Common myeloid progenitor, CD34-positive (primary cell): Measurements from ENCODE around the gene SYT2.
"Not testable (repeated sequence)": the region's sequence is repeated elsewhere in the genome, so short reads cannot be mapped to it uniquely, and the experiment has no call there.

ENCODE experiments used
- CTCF ChIA-PET: fragments of 350-600 bp; sonication (Branson Sonifier 250); formaldehyde crosslinking; loops from one replicate; lab custom pipeline; 2021; ENCODE audit warnings: antibody characterized with exemption; lab: Charles Lee
- POLR2A ChIA-PET: fragments of 350-600 bp; sonication (Branson Sonifier 250); formaldehyde crosslinking; loops from one replicate; lab custom pipeline; 2021; ENCODE audit warnings: antibody characterized with exemption; lab: Charles Lee
- DNase-seq, 3 donors: peaks; one replicate each; pipeline versions ENCODE4 v3.0.0 to v3.0.0-alpha.2; 2013
- H3K27ac ChIP-seq, 2 experiments: 1 replicate in 1 of 2; 2 replicates in 1 of 2; pipeline ENCODE4 v1.7.0; 2013; ENCODE audit warnings: inconsistent platforms in 2 of 2, low read length in 2 of 2, mild to moderate bottlenecking in 2 of 2, low read depth in 1 of 2, moderate library complexity in 1 of 2; ENCODE audit not compliant: severe bottlenecking in 2 of 2, insufficient read depth in 1 of 2, poor library complexity in 1 of 2
- H3K27me3 ChIP-seq, 5 experiments: replicated peaks in 2 of 5; 1 replicate in 3 of 5; 2 replicates in 2 of 5; pipeline versions ENCODE4 v1.6.1 to v1.7.0; 2013; ENCODE audit warnings: low read length in 4 of 5, mild to moderate bottlenecking in 2 of 5, moderate library complexity in 2 of 5, inconsistent platforms in 1 of 5; ENCODE audit not compliant: insufficient read depth in 5 of 5, control insufficient read depth in 4 of 5
- H3K36me3 ChIP-seq, 4 experiments: 1 replicate in 2 of 4; 2 replicates in 2 of 4; pipeline versions ENCODE4 v1.6.1 to v1.7.0; 2013; ENCODE audit warnings: low read length in 3 of 4, control low read depth in 1 of 4, mild to moderate bottlenecking in 1 of 4; ENCODE audit not compliant: control insufficient read depth in 4 of 4, insufficient read depth in 4 of 4
- H3K4me1 ChIP-seq, 4 experiments: 1 replicate in 3 of 4; 2 replicates in 1 of 4; pipeline versions ENCODE4 v1.6.1 to v1.7.1; 2013; ENCODE audit warnings: low read length in 3 of 4, mild to moderate bottlenecking in 3 of 4, control low read depth in 1 of 4, inconsistent platforms in 1 of 4, moderate library complexity in 1 of 4; ENCODE audit not compliant: control insufficient read depth in 4 of 4, insufficient read depth in 4 of 4; ENCODE audit errors: control extremely low read depth in 1 of 4
- H3K4me3 ChIP-seq, 7 experiments: 1 replicate in 4 of 7; 2 replicates in 3 of 7; pipeline versions ENCODE4 v1.5.1 to v1.7.0; 2013; ENCODE audit warnings: mild to moderate bottlenecking in 7 of 7, low read length in 6 of 7, moderate library complexity in 6 of 7, inconsistent platforms in 2 of 7, low read depth in 2 of 7, control low read depth in 1 of 7; ENCODE audit not compliant: insufficient read depth in 4 of 7, control insufficient read depth in 1 of 7; ENCODE audit errors: extremely low read depth in 1 of 7
- H3K9me3 ChIP-seq, 5 experiments: 1 replicate in 4 of 5; 2 replicates in 1 of 5; pipeline versions ENCODE4 v1.6.1 to v1.7.1; 2013; ENCODE audit warnings: low read length in 4 of 5, mild to moderate bottlenecking in 2 of 5, inconsistent platforms in 1 of 5, low read depth in 1 of 5, moderate library complexity in 1 of 5; ENCODE audit not compliant: control insufficient read depth in 4 of 5, insufficient read depth in 2 of 5; ENCODE audit errors: control extremely low read depth in 1 of 5
- WGBS: methylation state at CpG from one replicate; pipeline ENCODE4 v1.1.5; 2013; ENCODE audit not compliant: insufficient coverage; 5-methylcytosine and 5-hydroxymethylcytosine counted together

Gene SYT2

DNA sequence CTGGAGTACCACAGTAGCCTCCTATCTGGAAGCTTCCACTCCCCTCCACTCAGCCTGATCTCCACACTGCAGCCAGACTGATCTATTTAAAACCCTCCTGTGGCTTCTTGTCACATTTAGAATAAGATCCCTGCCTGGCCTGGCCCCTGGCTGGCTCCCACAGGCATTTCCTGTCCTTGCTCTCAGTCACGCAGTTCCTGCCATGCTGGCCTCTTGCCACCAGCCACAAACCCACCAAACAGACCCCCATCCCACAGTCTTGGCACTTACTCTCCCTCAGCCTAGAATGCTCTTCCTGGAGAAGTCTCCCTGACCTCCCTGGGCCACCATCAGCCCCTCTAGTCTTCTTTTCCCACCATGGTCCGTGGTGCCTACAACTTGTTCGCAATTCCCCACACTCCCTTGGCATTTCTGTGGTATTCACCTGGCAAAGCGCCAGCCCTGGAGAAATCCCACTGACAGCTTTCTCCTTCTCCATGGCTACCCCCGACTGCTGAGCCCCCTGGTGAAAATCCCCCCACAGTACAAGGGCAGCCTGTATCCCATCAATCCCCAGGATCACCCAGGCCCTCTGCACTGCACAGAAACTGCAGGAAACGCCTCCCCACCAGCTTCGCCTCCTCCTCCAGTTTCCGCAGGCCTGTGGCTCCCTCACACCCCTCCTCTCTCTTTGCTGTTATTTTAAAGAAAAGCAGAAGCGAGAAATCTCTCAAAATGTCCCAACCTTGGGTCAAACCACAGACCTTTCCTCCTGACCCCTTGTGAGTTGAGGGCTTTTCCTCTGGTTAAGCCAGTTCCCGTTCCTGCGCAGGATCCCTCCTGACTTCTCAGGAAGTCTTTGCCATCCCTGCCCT lies 94.5 kb downstream of the SYT2 start:
- Histone ChIP-seq H3K36me3 (no peaks in the 10 kb centered on the region), H3K4me3 (peak overlapping the region in 6 of 7 experiments; percentile 15 to 58 (median 30)), H3K4me1 (peaks cover 3 to 32% (median 25%) of the 10 kb centered on the region in 4 experiments), H3K27ac (no peak overlapping the region), H3K27me3 (peaks cover 0 to 14% (median under 1%) of the 10 kb centered on the region in 5 experiments), H3K9me3 (no peaks in the 10 kb centered on the region)
- CTCF ChIA-PET, result interaction anchor here (0.7 to 3.4 kb wide), 9 partner anchors 10 to 173 kb away, joined by 3 to 13 read pairs (median 4); no protein-coding TSS in a partner anchor
- DNase-seq, result peak; percentile 59 to 86 (median 84)
- POLR2A ChIA-PET, result no interaction called here
- WGBS, result 0% methylated on average over 7 of the region's 11 CpGs

DNA sequence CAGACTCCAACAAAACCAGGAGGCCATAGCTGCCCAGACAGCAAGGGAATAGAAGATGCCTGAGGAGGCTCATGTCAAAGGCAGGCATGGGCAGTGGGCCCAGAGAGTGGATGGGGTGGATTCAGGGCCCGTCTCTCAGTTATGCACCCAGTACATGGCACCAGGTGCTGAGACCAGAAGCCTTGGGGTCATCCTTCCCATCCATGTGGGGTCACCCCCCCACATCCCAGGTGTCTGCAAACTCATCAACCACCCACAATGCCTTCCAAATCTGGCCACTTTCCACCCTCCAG lies 95.1 kb downstream of the SYT2 start:
- H3K36me3 ChIP-seq, H3K27ac ChIP-seq, DNase-seq, POLR2A ChIA-PET, H3K9me3 ChIP-seq: not testable (repeated sequence)
- Histone ChIP-seq H3K4me3 (peak overlapping the region in 1 of 7 experiments; percentile 27), H3K27me3 (peaks cover 0 to 12% (median 0%) of the 10 kb centered on the region in 5 experiments), H3K4me1 (peaks cover 3 to 32% (median 25%) of the 10 kb centered on the region in 4 experiments)
- WGBS, result 67% methylated on average over 1 of the region's 1 CpG
- CTCF ChIA-PET, result interaction anchor here (0.7 to 3.4 kb wide), 8 partner anchors 9 to 173 kb away, joined by 3 to 13 read pairs (median 4); no protein-coding TSS in a partner anchor

DNA sequence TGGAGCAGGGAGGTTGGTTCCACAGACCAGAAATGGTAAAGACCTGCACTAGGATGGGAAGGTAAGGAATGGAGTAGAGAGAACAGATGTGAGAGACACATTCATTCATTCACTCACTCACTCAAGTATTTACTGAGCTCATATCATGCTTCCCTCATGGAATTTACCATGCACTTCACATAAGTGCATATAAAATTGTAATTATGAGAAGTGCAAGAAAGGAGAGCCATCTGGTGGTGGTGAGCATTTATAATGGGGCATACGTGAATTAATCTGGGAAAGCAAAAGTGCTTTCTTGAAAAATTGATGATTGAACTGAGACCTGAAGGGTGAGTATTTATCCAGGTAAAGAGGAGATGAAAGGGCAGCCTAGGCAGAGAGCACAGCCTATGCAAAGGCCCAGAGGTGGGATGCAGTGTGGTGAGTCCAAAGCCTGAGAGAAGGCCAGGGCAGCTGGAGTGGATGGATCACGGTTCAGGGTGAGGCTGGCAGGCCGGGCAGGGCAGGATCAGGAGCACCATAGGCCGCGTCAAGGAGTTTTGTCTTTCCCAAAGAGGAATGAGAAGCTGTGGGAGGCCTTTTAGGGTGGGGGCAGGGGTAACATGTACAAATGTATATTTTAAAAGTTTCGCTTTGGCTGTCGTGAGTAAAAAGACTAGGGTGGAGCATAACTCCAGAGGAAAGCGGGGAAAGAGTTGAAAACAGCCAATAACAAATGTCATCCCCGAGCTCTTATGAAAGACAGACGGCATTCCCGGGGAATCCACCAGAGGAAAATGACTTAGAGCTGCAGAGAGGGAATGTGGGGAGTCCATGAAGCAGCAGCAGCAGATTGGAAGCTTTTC lies 95.7 kb downstream of the SYT2 start:
- H3K36me3 ChIP-seq, H3K9me3 ChIP-seq, H3K27ac ChIP-seq, H3K4me3 ChIP-seq, POLR2A ChIA-PET, H3K27me3 ChIP-seq: not testable (repeated sequence)
- peaks cover 3 to 32% (median 25%) of the 10 kb centered on the region in 4 experiments for H3K4me1 ChIP-seq
- peak in 1 of 3 donors; percentile 18 for DNase-seq
- WGBS, result 87% methylated on average over 11 of the region's 11 CpGs
- CTCF ChIA-PET, result interaction anchor here (0.7 to 3.4 kb wide), 8 partner anchors 8 to 172 kb away, joined by 3 to 13 read pairs (median 4); no protein-coding TSS in a partner anchor

DNA sequence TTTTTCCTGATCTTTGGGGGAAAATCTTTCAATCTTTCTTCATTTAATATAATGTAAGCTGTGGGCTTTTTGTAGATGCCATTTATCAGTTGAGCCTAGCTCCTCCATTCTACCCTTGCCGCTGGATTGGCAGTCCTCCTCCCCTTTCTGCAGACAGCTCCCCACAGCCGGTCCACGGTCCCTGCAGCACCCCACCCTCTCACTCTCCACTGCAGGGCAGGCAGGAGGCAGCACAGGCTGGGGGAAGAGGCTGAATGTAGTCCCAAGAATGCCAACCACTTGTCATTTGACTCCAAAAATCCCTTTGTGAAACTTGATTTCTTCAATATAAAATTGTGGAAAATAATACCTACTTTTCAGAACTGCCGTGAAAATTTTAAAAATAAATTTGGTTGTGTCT lies 96.7 kb downstream of the SYT2 start:
- no peak for DNase-seq
- Histone ChIP-seq H3K9me3 (no peaks in the 10 kb centered on the region), H3K4me3 (no peak overlapping the region), H3K4me1 (peaks cover 3 to 30% (median 25%) of the 10 kb centered on the region in 4 experiments), H3K27me3 (peaks cover 0 to 6% (median 0%) of the 10 kb centered on the region in 5 experiments), H3K36me3 (no peaks in the 10 kb centered on the region), H3K27ac (no peak overlapping the region)
- ChIA-PET CTCF (no interaction called here), POLR2A (no interaction called here)
- 94% methylated on average over 2 of the region's 4 CpGs for WGBS

DNA sequence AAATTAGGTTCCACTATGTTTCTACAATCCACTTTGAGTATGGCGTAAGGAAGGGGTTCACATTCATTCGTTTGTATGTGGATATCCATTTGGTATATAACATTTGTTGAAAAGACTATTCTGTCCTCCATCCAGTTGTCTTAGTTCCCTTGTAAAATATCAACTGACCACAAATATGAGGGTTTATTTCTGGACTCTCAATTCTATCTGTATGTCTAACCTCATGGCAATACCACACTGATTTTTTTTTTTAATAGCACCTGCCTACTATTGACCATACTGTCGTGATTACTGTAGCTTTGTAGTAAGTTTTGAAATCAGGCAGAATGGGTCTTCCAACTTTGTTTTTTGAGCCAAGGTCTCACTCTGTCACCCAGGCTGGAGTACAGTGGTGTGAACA lies 98.2 kb downstream of the SYT2 start:
- DNase-seq, H3K36me3 ChIP-seq, H3K4me3 ChIP-seq, POLR2A ChIA-PET, H3K27me3 ChIP-seq, H3K9me3 ChIP-seq, H3K27ac ChIP-seq: not testable (repeated sequence)
- H3K4me1 ChIP-seq, result peaks cover 3 to 30% (median 25%) of the 10 kb centered on the region in 4 experiments
- WGBS, result no CpG with 5 or more reads among the region's 3 CpGs
- CTCF ChIA-PET, result interaction anchor here (1.2 to 1.4 kb wide), 2 partner anchors 9 to 11 kb away, joined by 4 to 5 read pairs; no protein-coding TSS in a partner anchor

DNA sequence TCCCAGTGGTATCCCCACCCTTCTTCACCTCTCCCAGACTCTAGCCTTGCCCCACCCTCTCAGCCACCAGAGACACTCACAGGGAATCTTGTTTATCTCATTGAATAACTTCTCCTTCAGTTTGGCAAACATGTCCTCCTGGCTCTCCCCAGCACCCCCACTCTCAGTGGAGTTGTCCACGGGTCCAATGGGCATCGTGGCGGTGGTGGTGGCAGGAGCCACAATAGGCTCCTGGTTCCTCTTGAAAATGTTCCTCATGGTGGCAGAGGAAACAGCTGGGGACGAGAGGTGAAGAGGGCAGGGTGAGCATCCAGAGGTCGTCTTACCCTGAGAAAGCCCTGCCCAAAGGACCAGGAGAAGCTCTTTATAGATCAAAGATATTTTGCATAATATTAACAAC lies 104.7 kb downstream of the SYT2 start:
- H3K4me1 ChIP-seq, result no peaks in the 10 kb centered on the region
- H3K4me3 ChIP-seq, result no peak overlapping the region
- ChIA-PET POLR2A (no interaction called here), CTCF (interaction anchor here (0.6 to 1.9 kb wide), 3 partner anchors 10 to 44 kb away, joined by 3 to 4 read pairs (median 3); no protein-coding TSS in a partner anchor)
- no peak for DNase-seq
- peaks cover 0 to 14% (median 0%) of the 10 kb centered on the region in 5 experiments for H3K27me3 ChIP-seq
- 86% methylated on average over 1 of the region's 5 CpGs for WGBS
- H3K36me3 ChIP-seq, result no peaks in the 10 kb centered on the region
- no peaks in the 10 kb centered on the region for H3K9me3 ChIP-seq
- H3K27ac ChIP-seq, result no peak overlapping the region
